Activated CD8-positive, alpha-beta memory T cell treated with anti-CD3 and anti-CD28 coated beads for 48 hours (primary cell): Measurements from ENCODE around the gene C22orf23.
"Not testable (repeated sequence)": the region's sequence is repeated elsewhere in the genome, so short reads cannot be mapped to it uniquely, and the experiment has no call there.

ENCODE experiments used
- DNase-seq, 3 experiments: peaks; one replicate each; pipeline ENCODE4 v3.0.0-alpha.2; 2020; ENCODE audit warnings: low read depth in 2 of 3, low spot score in 2 of 3

Gene C22orf23

DNA sequence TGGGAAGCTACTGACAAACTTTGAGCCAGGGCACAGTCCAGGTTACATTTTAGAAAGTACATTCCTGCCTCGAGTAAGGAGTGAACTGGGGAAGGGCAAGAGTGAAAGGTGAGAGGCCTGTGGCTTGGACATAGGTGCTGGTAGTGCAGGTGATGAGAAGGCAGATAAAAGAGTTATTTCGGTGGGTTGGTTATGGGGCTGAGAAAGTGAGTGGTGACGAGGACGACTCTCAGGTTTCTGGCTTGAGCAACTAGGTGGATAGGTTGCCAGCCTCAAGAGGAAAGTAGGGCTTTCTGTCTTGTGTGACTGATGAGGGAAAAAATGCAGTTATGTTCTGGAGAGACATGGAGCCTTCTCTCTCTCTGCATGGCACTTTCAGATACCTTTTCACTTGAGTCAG is 3.8 kb upstream of the C22orf23 start:
- DNase-seq = no peak

DNA sequence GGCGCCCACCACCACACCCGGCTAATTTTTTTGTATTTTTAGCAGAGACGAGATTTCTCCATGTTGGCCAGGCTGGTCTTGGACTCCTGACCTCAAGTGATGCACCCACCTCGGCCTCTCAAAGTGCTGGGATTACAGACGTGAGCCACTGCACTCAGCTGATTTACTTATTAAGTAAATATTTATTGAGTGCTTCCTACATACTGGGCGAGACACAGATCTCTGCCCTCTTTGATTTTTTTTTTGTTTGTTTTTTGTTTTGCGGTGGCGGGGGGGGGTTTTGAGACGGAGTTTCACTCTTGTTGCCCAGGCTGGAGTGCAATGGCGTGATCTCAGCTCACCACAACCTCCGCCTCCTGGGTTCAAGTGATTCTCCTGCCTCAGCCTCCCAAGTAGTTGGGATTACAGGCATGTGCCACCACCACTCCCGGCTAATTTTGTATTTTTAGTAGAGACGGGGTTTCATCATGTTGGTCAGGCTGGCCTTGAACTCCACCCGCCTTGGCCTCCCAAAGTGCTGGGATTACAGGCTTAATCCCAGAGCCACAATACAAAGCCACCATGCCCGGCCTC is 2.5 kb upstream of the C22orf23 start:
- DNase-seq = not testable (repeated sequence)

DNA sequence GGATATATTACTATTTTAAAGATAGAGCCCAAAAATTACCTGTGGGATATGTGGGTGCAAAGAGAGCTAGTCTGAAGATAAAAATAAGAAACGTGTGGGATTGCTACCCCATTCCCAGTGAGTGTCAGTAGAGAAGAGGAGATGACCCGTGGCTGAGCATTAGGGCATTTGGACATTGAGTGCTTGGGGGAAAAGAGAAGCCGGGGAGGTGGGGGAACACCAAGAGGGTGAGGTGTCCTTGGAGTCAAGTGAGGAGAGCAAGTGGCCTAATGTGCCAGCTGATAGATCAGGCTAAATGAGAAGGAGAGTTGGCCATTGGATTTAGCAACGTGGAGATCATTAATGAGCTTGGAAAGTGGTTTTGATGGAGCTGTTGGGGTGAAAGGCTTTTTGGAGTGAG is 1.3 kb upstream of the C22orf23 start:
- DNase-seq = no peak

- no peak for DNase-seq
These were observed 352 bp downstream of the C22orf23 start for GRCh38 chr22:37953062-37953436.

- not testable (repeated sequence) for DNase-seq
These were observed 772 bp downstream of the C22orf23 start for GRCh38 chr22:37952629-37953028.

DNA sequence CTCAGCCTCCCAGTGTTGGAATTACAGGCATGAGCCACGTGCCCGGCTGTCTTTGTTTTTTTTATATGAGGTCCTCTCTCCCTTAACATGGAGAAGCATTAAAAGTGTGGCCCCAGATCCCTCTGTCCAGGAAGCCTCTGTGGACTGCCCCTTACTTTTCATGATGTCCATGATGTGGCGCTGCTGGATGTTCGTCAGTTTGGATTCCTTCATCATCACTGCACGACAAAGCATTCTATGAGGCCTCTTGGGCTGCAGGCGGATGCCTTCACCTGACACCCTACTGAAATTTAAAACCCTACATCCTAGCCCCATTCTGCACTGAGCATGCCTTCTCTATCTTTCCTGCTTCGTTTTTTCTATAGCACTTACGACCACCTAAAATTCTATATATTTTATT is 2.1 kb downstream of the C22orf23 start:
- DNase-seq = no peak

- DNase-seq = not testable (repeated sequence)
These were observed 6.1 kb downstream of the C22orf23 start for GRCh38 chr22:37947142-37947795.

- DNase-seq = not testable (repeated sequence)
These were observed 9.0 kb downstream of the C22orf23 start for GRCh38 chr22:37944423-37944822.

- DNase-seq = no peak
These were observed 9.6 kb downstream of the C22orf23 start for GRCh38 chr22:37943825-37944198.

- DNase-seq = no peak
These were observed 10.1 kb downstream of the C22orf23 start for GRCh38 chr22:37943136-37943824.

GRCh38 chr22:37942133-37942532 is 11.3 kb downstream of the C22orf23 start:
- no peak for DNase-seq

DNA sequence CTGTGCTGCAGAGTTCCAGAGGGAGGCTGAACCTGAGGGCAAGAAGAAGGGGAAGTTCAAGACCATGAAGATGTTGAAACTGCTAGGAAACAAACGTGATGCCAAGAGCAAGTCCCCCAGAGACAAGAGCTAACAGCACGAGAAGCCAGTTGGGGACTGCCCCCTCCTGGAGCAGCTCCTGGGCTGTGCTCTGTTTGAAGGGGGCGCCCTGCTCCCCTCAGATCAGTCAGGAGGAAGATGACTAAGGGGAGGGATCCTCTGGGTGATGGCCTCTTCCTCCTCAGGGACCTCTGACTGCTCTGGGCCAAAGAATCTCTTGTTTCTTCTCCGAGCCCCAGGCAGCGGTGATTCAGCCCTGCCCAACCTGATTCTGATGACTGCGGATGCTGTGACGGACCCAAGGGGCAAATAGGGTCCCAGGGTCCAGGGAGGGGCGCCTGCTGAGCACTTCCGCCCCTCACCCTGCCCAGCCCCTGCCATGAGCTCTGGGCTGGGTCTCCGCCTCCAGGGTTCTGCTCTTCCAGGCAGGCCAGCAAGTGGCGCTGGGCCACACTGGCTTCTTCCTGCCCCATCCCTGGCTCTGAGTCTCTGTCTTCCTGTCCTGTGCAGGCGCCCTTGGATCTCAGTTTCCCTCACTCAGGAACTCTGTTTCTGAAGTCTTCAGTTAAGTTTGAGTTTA is 12.6 kb downstream of the C22orf23 start:
- no peak for DNase-seq

DNA sequence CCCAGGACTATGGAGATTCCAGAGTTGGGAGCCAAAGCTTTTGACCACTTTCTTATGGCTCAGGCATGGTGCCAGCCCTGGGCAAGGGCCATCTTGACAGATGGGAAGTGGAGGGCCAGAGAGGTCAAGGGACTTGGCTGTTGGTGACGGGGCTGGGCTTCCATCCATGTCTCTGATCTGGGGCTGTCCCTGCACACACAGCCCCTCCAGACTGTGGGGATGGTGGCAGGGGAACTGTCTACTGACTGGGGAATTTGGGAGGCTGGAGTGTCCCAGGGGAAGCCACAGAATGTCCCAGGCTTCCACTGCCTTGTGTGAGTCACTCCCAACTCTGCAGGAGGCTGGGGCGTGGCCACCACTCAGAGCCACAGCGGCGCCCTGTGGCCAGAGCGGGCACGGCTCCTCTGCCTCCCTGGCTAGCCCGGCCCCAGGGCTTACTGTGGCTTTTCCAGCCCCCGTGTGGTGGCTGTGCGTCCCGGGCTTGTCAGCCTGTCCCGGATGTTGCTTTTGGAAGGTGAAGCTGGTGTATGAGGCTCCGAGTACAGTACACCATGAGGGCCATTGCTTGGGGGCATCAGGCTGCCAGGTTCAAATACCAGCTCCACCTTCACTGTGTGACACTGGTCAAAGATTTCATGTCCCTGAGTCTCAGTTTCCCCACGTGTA is 19.6 kb downstream of the C22orf23 start:
- DNase-seq = peak; percentile 63 to 71 (median 70)

GRCh38 chr22:37932821-37933578 is 20.4 kb downstream of the C22orf23 start:
- no peak for DNase-seq

GRCh38 chr22:37932401-37932800 is 21.0 kb downstream of the C22orf23 start:
- DNase-seq = no peak

DNA sequence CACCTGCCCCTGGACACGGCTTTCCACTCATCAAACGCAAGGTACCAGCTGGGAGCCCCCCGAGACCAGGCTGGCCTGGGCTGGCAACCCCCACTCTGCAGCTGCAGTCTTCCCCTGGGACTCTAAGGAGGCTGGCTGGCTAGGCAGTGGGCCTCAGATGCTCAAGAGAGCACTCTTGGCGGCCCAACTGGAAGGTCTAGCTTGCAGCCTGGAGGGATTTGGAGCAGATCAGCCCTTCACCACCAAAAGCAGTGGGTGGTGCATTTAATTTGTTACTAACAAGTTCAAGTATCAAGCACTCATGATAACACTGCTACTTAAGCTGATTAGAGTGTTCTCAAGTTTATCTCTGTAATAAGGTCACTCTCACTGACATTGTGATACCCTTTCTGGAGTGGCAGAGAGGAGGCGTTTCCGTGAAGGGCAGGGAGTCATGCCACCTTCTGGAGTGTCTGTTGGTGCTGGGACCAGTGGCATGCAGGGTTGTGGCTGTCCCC is 21.5 kb downstream of the C22orf23 start:
- DNase-seq = no peak

- no peak for DNase-seq
These were observed 22.4 kb downstream of the C22orf23 start for GRCh38 chr22:37930952-37931440.

DNA sequence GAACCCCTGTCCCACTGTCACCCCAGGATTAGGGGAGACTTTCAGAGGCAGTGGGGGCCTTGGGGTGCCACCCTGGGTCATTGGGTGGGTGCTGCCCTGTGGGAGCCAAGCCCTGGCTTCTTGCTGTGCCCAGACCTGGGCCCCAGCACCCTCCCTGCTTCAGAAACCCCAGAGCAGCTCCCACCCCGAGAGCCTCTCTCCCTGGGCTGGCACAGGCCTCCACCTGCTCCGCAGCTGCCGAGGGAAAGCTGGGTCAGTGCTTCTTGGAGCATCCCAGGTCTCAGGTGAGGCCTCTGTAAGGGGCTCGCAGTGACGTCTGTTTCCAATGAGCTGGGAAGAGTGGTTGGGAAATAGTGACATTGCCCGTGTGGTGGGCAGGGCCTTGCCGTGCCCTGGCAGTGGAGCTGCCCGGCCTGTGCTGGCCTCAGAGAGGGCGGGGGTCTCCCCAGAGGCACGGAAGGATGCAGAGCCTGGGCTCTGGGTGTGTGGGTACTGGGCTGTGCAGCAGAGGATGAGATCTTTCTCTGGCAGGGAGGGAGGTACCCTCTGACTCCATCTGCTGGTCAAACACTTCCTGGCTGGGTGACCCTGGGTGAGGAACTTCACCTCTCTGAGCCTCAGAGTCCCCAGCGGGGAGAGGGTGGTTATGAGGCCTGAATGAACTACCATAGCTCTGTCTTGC is 23.0 kb downstream of the C22orf23 start:
- DNase-seq = no peak

GRCh38 chr22:37929390-37929789 is 24.0 kb downstream of the C22orf23 start:
- no peak for DNase-seq

DNA sequence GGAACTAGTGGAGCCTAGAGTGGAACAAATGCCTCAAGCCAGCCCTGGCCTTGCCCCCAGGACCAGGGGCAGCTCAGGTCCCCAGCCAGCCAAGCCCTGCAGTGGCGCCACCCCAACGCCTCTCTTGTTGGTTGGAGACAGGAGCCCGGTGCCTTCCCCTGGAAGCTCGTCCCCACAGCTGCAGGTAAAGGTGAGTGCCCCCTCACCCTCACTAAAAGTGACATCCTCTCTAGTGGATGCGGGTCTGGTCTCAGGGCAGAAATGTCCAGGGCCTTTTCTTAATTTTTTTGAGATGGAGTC is 25.8 kb downstream of the C22orf23 start:
- no peak for DNase-seq
